Measurements from ENCODE around the gene BYSL.

BYSL gene

DNA sequence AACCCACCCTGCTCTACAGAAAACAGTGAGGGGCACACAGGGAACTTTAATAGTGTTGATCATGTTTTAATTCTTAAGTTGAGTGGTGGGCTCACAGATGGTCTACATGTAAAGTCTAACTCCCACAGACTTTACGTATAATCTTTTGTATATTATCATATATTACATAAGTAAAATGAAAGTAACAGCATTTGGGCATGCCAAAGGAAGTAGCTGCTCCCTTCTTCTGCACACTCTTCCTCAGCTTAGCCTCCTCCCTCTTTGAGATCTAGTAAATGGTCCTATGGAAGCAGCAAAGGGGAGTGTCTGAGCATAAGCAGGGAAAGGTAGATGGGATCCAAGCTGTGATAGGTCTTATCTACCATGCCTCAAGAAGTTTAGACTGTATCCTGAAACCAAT is 11.6 kb upstream of the BYSL start:
- no peak overlapping the region for H3K27ac ChIP-seq
- peaks cover 10% of the 10 kb centered on the region; the same call in 1 of the 2 replicates for H4K20me1 ChIP-seq
- no peak for TF ChIP-seq Cebpa-rat (IDR thresholded peaks at IDR 0.05)
- no peak overlapping the region for H3K4me2 ChIP-seq
- no peaks in the 10 kb centered on the region for H3K27me3 ChIP-seq
- peaks cover 99% of the 10 kb centered on the region for H3K36me3 ChIP-seq
- H3K4me3 ChIP-seq: no peak overlapping the region
- H3K9ac ChIP-seq: no peak overlapping the region
- peaks cover 8% of the 10 kb centered on the region; the same call in 1 of the 2 replicates for H3K4me1 ChIP-seq
- H3K9me3 ChIP-seq: no peaks in the 10 kb centered on the region

DNA sequence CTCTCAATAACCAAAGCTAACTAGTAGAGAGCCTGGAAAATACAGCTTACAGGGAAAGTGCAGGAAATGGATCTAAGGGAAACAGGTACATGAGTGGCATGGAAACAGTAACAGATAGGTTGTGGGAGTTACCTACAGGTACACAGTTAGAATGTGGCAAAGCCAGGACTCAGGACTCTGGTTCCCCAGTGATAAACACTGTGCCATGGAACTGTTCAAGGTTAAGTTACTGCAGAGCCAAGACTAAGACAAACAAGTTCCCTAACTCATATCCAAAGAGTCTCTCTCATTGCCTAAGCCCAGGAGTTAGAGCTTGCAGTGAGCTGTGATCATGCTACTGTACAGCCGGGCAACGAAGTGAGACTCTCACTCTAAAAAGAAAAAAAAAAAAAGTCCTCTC is 7.0 kb upstream of the BYSL start:
- H3K27me3 ChIP-seq: no peaks in the 10 kb centered on the region
- no peak for TF ChIP-seq Cebpa-rat (IDR thresholded peaks at IDR 0.05)
- no peak overlapping the region for H3K4me3 ChIP-seq
- no peaks in the 10 kb centered on the region for H3K9me3 ChIP-seq
- peaks cover 17% of the 10 kb centered on the region for H3K4me1 ChIP-seq
- peak overlapping the region; percentile 4; the same call in 1 of the 2 replicates for H3K4me2 ChIP-seq
- H4K20me1 ChIP-seq: peaks cover 10% of the 10 kb centered on the region; the same call in 1 of the 2 replicates
- H3K36me3 ChIP-seq: peaks cover 88% of the 10 kb centered on the region
- 0 out of 2 replicates have a peak overlapping the region, but pooled peaks have one; percentile 27 for H3K9ac ChIP-seq
- H3K27ac ChIP-seq: no peak overlapping the region

DNA sequence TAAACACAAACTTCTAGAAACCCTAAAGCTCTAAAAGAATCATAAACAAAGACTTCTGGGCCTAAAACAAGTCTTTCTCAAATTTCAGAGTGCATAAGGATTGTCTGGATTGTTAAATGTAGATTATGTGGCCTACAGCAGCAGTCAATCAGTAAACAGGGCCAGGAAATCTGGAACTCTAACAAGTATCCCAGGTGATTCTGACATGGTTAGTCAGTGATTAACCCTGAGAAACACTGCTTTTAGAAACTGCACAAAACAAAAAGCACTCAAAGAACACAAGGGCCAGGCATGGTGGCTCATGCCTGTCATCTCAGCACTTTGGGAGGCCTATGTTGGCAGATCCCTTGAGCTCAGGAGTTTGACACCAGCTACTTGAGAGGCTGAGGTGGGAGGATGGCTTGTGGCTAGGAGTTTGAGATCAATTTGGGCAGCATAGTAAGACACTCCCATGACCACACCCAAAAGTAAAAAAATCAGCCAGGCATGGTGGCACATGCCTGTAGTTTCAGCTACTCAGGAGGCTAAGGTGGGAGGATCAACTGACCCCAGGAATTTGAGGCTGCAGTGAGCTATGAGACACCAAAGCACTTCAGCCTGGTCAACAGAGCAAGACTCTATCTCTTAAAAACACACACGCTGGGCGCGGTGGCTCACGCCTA is 6.3 kb upstream of the BYSL start:
- Histone ChIP-seq H3K9ac (peak overlapping the region; percentile 27; the same call in 1 of the 2 replicates), H3K36me3 (peaks cover 81% of the 10 kb centered on the region), H3K27me3 (no peaks in the 10 kb centered on the region), H3K27ac (0 out of 2 replicates have a peak overlapping the region, but pooled peaks have one; percentile 3), H4K20me1 (peaks cover 16% of the 10 kb centered on the region; the same call in 1 of the 2 replicates), H3K9me3 (no peaks in the 10 kb centered on the region), H3K4me2 (peak overlapping the region; percentile 4; the same call in 1 of the 2 replicates), H3K4me3 (no peak overlapping the region), H3K4me1 (peaks cover 24% of the 10 kb centered on the region)
- TF ChIP-seq Cebpa-rat (IDR thresholded peaks at IDR 0.05): no peak

GRCh38 chr6:41917528-41917927 is 3.8 kb upstream of the BYSL start:
- Histone ChIP-seq H3K9me3 (no peaks in the 10 kb centered on the region), H3K27ac (no peak overlapping the region), H3K9ac (no peak overlapping the region), H4K20me1 (peaks cover 29% of the 10 kb centered on the region; the same call in 1 of the 2 replicates), H3K27me3 (no peaks in the 10 kb centered on the region), H3K4me2 (no peak overlapping the region), H3K36me3 (peaks cover 57% of the 10 kb centered on the region), H3K4me3 (no peak overlapping the region), H3K4me1 (peaks cover 30% of the 10 kb centered on the region)
- no peak for TF ChIP-seq Cebpa-rat (IDR thresholded peaks at IDR 0.05)

DNA sequence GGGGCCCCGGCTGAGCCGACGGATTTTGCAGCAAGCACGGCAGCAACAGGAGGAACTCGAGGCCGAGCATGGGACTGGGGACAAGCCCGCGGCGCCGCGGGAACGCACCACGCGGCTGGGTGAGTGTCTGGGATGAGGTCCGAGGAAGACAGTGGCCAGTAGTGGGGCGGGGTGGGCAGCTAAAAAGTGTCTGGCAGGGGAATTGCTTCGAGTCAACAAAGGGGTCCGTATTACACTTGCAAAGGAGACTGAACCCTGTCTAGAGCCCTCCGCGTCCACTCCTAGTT is 356 bp downstream of the BYSL start:
- peak overlapping the region; percentile 98 for H3K9ac ChIP-seq
- no peaks in the 10 kb centered on the region for H3K9me3 ChIP-seq
- peaks cover 55% of the 10 kb centered on the region for H3K36me3 ChIP-seq
- peak overlapping the region; percentile 90 for H3K4me2 ChIP-seq
- TF ChIP-seq Cebpa-rat (IDR thresholded peaks at IDR 0.05): no peak
- H4K20me1 ChIP-seq: peaks cover 60% of the 10 kb centered on the region
- H3K27me3 ChIP-seq: no peaks in the 10 kb centered on the region
- H3K4me3 ChIP-seq: peak overlapping the region; percentile 95
- H3K27ac ChIP-seq: peak overlapping the region; percentile 97
- H3K4me1 ChIP-seq: peaks cover 52% of the 10 kb centered on the region

DNA sequence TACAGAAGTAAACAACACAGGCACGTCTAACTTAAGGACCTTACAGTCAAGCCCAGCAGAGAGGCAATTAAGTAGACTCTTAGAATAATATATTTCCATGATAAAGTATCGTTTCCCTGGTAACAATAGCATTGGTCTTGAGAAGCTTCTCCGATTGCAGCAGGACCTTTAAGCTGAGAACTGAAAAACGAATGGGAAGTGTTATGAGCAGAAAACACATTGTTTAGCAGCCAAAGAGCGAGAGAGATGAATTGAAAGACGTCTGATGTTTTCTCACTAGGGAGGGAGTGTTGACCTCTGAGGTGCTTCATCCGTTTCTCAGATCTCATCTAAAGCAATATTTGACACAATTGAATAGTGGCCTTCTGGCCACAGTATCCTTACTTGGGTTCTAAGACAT is 855 bp downstream of the BYSL start:
- Histone ChIP-seq H3K4me1 (peaks cover 57% of the 10 kb centered on the region), H3K27ac (peak overlapping the region; percentile 97), H3K9ac (peak overlapping the region; percentile 98), H3K27me3 (no peaks in the 10 kb centered on the region), H3K36me3 (peaks cover 55% of the 10 kb centered on the region), H3K9me3 (no peaks in the 10 kb centered on the region), H3K4me2 (peak overlapping the region; percentile 90), H3K4me3 (peak overlapping the region; percentile 95), H4K20me1 (peaks cover 65% of the 10 kb centered on the region)
- TF ChIP-seq Cebpa-rat (IDR thresholded peaks at IDR 0.05): no peak

GRCh38 chr6:41927253-41927652 is 6.0 kb downstream of the BYSL start:
- no peak overlapping the region for H3K27ac ChIP-seq
- H3K9ac ChIP-seq: no peak overlapping the region; the same call in 1 of the 2 replicates
- peaks cover 96% of the 10 kb centered on the region for H3K36me3 ChIP-seq
- no peak overlapping the region for H3K4me3 ChIP-seq
- peaks cover 64% of the 10 kb centered on the region for H3K4me1 ChIP-seq
- H3K27me3 ChIP-seq: no peaks in the 10 kb centered on the region
- no peaks in the 10 kb centered on the region for H3K9me3 ChIP-seq
- no peak overlapping the region for H3K4me2 ChIP-seq
- TF ChIP-seq Cebpa-rat (IDR thresholded peaks at IDR 0.05): no peak
- peaks cover 100% of the 10 kb centered on the region for H4K20me1 ChIP-seq

- Histone ChIP-seq H3K27ac (0 out of 2 replicates have a peak overlapping the region, but pooled peaks have one; percentile 22), H3K9me3 (no peaks in the 10 kb centered on the region), H3K4me3 (no peak overlapping the region), H3K27me3 (no peaks in the 10 kb centered on the region), H3K4me1 (peaks cover 64% of the 10 kb centered on the region), H3K9ac (no peak overlapping the region), H4K20me1 (peaks cover 100% of the 10 kb centered on the region), H3K4me2 (no peak overlapping the region), H3K36me3 (peaks cover 100% of the 10 kb centered on the region)
- no peak for TF ChIP-seq Cebpa-rat (IDR thresholded peaks at IDR 0.05)
Measured at GRCh38 chr6:41929924-41930323, 8.6 kb downstream of the BYSL start.

GRCh38 chr6:41931792-41932191 is 10.5 kb downstream of the BYSL start:
- peaks cover 100% of the 10 kb centered on the region for H4K20me1 ChIP-seq
- H3K36me3 ChIP-seq: peaks cover 100% of the 10 kb centered on the region
- no peaks in the 10 kb centered on the region for H3K27me3 ChIP-seq
- peaks cover 70% of the 10 kb centered on the region for H3K4me1 ChIP-seq
- no peak for TF ChIP-seq Cebpa-rat (IDR thresholded peaks at IDR 0.05)
- no peak overlapping the region for H3K4me2 ChIP-seq
- H3K9ac ChIP-seq: no peak overlapping the region
- H3K27ac ChIP-seq: no peak overlapping the region
- no peaks in the 10 kb centered on the region for H3K9me3 ChIP-seq
- no peak overlapping the region for H3K4me3 ChIP-seq

- H3K27me3 ChIP-seq: no peaks in the 10 kb centered on the region
- H3K4me3 ChIP-seq: no peak overlapping the region
- H4K20me1 ChIP-seq: peaks cover 100% of the 10 kb centered on the region
- H3K4me2 ChIP-seq: no peak overlapping the region; the same call in 1 of the 2 replicates
- H3K36me3 ChIP-seq: peaks cover 100% of the 10 kb centered on the region
- peak overlapping the region; percentile 5; the same call in 1 of the 2 replicates for H3K9ac ChIP-seq
- H3K9me3 ChIP-seq: no peaks in the 10 kb centered on the region
- H3K4me1 ChIP-seq: peaks cover 70% of the 10 kb centered on the region
- 0 out of 2 replicates have a peak overlapping the region, but pooled peaks have one; percentile 11 for H3K27ac ChIP-seq
- no peak for TF ChIP-seq Cebpa-rat (IDR thresholded peaks at IDR 0.05)
Measured at GRCh38 chr6:41932378-41932777, 11.1 kb downstream of the BYSL start.
